A673 (cell line): ENCODE results near the gene SIGLEC10.
"Not testable (repeated sequence)": the region's sequence is repeated elsewhere in the genome, so short reads cannot be mapped to it uniquely, and the experiment has no call there.

Source experiments
- CTCF ChIP-seq: fragments of 300-800, 200-600 bp; sonication (generic); conservative IDR thresholded peaks from 2 replicates; pipeline ENCODE4 v1.5.1; 2017; ENCODE audit warnings: low read depth, mild to moderate bottlenecking, antibody characterized with exemption, low read length, moderate library complexity, mixed read lengths
- EZH2 ChIP-seq: fragments of 200-600 bp; sonication (generic); IDR thresholded peaks from 2 replicates; pipeline ENCODE4 v1.6.1; 2017; ENCODE audit warnings: borderline replicate concordance, low read depth, mild to moderate bottlenecking, mixed read lengths, antibody characterized with exemption, low read length; ENCODE audit not compliant: poor library complexity, severe bottlenecking

- TF ChIP-seq EZH2, CTCF: not testable (repeated sequence)
These were observed 1.0 kb downstream of the SIGLEC10 start for GRCh38 chr19:51416422-51416821.
